Measurements from ENCODE around the gene LIN7A.
A peak's percentile ranks its signal among the peaks of the same experiment; 100 is the strongest.
"Not testable (repeated sequence)": the region's sequence is repeated elsewhere in the genome, so short reads cannot be mapped to it uniquely, and the experiment has no call there.

LIN7A gene

DNA sequence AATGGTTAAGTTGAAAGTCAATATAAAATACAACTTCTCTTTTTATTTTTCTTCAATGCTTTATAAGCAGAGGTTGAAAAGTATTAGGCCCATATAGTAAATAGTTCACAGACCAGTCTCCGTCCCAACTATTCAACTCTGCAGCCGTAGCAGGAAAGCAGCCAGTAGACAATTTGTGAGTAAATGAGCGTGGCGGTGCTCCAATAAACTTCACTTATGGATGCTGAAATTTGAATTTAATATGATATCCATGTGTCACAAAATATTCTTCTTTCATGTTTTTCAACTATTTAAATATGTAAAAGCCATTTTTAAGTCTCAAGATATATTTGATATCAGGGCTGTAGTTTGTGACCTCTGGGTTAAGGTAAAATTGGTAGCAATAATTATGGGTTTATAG, 17.7 kb downstream of the LIN7A start:
- no peak for DNase-seq (ENCODE audit: low read depth)

DNA sequence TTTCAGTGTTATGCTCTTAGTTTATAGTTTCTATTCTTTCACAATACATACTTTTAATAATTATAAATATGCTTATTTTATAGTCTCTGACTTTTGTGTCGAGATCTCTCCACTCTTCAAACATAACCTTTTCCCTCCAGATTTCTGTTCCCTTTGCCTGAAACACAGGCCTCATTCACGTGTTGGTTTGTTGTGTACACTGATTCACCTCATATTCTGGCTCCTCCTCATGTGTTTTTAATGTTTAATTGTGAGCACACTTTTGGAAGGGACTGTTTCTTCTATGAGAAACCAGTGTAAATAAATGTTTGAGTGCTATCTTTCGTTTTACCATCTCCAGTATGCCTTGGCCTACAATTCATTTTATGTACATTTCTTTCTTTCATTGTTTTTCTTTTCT, 20.1 kb downstream of the LIN7A start:
- no peak for DNase-seq (ENCODE audit: low read depth)

DNA sequence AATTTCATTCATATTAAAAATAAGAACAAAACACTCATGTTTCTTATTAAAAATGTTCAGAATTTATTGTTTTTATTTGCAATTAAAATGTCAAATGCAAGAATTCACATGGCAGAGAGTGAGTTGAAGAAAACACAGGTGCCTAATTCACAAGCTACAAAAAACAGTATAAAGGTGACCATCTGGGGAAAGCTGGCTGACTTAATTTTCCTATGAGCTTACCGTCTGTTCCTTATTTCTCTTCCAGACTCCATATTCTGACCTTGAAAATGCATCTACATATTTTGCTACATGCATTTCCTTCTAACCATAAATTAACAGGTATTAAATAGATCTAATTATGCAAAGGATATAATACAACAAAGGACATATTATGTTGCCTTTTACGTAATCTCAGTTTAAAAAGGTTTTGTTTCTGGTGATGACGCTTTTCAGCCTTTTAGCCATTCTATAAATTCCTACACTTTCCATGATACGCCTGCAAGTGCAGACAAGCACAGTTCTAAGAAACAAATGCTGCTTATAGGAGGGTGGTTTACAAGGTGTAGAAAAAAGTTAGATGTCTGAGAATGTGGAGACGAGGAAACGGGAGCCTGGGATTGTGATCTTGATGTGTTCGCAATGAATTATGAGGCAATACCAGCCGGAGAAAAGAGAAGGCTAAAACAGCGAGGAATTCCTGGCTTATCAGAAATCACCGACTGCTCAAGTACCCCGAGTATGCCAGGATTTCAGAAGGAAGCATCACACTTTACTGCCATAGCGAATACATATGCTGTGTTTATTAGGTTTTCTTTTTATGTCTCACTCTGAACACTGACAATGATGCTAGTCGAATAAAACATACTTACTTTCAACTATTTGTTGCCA, 24.6 kb downstream of the LIN7A start:
- DNase-seq (ENCODE audit: low read depth): no peak

DNA sequence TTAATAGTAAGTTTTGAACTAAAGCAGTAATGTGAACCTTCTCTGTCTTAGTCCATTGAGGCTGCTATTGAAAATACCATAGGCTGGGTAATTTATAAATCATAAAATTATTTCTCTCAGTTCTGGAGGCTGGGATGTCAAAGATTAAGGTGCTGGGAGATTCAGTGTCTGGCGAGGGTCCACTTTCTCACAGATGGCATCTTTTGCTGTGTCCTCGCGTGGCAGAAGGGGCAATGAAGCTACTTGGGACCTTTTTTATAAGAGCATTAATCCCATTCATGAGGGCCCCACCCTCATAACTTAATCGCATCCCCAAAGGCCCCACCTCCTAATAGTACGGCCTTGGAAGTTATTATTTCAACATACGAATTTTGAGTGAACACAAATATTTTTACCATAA, 28.4 kb downstream of the LIN7A start:
- DNase-seq (ENCODE audit: low read depth): no peak

DNA sequence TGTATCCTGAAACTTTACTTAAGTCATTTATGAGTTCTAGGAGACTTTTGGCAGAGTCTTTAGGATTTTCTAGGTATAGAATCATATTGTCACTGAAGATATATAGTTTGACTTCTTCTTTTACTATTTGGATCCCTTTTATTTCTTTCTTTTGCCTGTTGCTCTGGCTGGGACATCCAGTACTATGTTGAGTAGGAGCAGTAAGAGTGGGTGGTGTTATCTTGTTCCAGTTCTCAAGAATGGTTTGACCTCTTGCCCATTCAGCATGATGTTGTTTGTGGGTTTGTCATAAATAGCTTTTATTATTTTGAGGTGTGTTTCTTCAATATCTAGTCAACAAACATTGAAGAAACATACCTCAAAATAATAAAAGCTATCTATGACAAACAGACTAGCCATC, 35.0 kb downstream of the LIN7A start:
- DNase-seq (ENCODE audit: low read depth): no peak

DNA sequence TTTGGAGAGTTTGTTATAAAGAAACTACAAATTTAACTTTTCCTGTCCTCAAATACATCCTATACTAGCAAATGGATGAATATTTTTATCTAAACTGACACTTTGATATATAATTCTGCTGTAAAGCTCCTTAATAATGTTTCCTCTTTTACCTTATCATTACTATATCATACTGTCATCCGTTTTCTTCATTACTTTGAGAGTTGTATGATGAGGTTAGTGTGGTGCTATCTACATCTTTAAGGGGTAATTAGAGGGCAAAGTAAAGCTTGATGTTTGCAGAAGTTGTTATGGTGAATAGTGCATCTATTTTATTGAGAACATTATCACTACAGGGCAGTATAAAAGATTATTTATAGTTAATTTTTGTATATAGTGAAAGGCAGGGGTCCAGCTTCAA, 36.1 kb downstream of the LIN7A start:
- no peak for DNase-seq (ENCODE audit: low read depth)

DNA sequence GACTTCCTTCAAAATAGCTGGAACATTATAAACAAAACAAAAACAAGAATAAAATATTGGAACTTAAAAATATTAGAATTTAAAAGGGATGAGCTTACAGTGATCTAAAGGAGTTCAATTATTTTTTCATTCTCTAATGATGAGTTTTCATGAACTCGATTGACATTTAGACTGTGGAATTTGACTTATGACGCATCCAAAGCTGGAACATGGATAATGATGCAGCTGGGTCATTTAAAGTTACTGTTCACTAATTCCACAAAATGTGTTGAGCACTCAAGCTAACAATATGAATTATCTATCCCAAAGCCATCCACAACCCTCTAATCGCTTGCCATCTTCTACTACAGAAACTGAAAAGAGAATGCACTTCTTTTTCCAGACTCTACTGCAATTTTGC, 42.5 kb downstream of the LIN7A start:
- no peak for DNase-seq (ENCODE audit: low read depth)

DNA sequence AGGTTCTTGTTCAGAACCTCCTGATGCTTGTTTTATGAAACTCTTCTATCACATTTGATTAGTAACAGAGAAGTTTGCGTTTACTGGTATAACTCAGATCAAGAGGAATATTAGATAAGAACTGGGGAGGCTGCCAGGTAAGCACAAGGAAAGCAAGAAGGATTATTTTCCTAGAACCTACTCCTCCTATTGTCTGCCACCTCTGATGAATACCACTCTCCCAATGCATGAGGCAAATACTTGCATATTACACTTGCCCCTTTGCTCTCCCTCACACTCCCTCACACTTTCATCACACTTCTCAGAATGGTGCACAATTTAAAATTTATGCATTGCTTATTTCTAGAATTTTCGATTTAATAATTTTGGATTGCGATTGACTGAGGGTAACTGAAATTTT, 43.6 kb downstream of the LIN7A start:
- no peak for DNase-seq (ENCODE audit: low read depth)

DNA sequence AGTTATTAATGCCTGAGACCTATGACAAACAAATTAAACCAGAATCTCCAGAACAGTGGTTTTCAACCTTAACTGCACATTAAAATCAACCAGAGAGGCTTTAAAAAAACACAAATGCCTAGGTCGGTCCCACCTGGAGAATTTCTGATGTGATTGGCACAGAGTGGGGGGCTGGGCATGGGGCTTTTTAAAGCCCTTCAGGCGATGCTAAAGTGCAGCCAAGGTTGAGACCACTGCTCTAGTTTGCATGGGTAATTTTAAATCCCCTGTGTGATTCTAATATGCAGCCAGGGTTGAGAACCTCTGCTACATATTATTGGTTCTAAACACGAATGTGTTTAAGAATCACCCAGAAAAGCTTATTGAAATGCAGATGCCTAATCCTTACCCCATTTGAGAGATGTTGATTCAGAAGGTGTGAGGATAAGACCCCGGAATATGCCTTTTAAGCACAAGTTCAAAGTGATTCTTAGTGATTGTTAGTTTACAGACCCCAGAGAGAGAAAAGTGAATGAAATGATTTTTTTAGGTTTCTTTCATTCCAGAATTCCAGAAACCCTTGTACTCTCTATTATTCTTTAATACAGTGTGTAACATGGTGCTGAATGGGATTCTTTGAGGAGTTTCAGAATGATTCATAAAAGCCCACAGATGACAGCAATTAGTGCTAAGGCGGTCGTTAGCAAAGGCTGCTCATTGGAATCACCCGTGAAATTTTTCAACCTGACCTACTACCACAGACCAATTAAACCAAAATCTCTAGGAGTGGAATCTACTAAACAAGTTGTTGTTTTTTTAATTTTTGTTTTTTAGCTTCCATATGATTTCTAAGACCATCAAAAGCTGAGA, 44.9 kb downstream of the LIN7A start:
- peak; percentile 48 for DNase-seq (ENCODE audit: low read depth)

DNA sequence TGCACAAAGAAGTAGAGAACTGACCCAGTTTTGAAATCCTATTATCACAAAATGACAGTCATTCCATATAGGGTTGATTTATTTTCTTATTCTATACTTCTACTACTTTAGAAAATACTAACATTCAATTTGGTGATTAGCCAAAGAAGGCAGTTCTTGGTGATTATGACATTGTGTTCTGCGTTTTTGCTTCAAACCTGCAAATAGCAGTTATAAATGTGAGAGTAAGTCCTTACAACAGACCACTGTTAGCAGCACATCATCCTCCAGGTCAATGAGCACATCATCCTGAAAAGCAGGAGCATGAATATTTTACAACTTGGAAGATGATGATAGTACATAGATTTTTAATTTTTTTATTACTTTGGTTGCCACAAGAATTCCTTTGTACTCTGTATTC, 53.1 kb downstream of the LIN7A start:
- no peak for DNase-seq (ENCODE audit: low read depth)

DNA sequence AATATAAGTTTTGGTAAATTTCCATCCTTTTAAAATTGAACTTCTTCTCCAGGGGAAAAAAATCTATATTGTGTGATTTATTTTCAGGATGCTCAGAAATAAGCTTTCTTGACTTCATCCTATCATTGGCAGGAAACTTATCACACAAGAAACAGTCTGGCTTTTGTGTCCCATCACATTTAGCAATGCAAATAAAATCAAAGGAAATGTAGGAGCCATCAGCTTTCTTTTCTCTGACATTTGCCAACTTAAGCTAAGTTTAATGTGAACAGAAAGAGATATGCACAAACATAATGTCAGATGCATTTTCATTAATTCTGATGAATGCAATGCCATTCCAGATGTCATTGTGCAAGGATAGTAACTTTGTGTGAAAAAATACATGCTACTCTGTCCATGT, 56.6 kb downstream of the LIN7A start:
- no peak for DNase-seq (ENCODE audit: low read depth)

DNA sequence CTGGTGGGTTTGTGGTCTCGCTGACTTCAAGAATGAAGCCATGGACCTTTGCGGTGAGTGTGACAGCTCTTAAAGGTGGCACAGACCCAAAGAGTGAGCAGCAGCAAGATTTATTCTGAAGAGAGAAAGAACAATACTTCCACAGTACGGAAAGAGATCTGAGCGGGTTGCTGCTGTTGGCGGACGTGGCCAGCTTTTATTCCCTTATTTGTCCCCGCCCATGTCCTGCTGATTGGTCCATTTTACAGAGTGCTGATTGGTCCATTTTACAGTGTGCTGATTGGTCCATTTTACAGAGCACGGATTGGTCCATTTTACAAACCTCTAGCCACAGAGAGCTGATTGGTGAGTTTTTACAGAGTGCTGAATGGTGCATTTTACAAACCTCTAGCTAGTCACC, 59.3 kb downstream of the LIN7A start:
- DNase-seq (ENCODE audit: low read depth): not testable (repeated sequence)

DNA sequence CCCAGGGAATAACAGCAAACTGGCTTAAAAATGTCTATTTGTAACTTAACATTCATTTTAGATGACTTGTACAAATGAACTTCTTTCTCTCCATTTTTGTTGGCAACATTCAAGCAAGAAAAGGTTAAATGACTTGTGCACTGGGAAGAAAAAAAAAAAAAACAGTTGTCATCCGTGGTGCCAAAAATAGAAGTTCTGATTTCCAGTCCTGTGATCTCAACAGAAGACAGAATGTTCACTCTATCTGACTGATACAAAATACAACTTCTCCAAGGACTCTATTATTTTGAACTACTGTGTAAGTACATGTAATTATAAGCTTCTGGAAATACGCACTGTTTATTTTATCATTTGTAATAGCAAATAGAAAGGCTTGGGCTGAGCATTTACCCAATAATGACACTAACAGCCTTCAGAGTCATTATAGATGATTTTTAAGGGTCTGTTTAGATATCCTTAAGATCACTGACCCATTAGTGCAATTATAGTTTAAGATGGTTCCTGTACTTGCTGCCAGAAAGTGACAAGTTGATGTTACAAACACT, 59.9 kb downstream of the LIN7A start:
- DNase-seq (ENCODE audit: low read depth): peak; percentile 78

DNA sequence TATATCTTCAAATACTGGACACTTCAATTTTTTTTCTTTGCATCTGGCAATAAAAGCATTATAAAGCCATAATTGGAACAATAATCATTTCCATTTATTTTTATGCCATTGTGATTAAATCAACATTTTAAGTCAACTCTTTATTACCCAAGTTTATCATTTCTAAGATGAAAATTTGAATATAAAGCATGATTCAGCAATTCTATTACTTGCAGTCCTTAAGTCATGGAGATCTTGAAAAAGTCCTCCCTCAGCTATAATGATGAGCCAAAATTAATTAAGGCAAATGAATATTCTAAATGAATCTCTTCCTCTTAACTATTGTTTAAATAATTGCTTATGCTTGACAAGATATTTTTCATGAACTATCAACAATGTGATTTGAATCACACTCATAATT, 65.7 kb downstream of the LIN7A start:
- DNase-seq (ENCODE audit: low read depth): no peak

DNA sequence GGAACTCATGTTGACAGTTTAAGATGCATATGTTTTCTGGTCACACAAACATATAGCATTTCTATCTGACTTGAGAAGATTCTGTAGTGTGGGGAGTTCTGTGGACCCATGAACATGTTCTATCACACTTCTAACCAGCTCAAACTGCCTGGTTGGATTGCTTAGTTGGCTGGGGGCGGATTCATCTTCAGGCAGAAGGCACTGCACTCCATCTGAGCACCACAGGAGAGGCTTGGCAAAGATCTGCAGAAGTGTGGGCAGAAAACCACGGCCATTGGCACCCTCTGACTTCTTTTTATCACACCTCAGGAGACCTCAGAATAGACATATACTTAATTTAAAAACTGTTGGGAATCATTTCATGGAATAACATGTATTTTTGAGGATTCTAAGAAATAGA, 68.5 kb downstream of the LIN7A start:
- no peak for DNase-seq (ENCODE audit: low read depth)

DNA sequence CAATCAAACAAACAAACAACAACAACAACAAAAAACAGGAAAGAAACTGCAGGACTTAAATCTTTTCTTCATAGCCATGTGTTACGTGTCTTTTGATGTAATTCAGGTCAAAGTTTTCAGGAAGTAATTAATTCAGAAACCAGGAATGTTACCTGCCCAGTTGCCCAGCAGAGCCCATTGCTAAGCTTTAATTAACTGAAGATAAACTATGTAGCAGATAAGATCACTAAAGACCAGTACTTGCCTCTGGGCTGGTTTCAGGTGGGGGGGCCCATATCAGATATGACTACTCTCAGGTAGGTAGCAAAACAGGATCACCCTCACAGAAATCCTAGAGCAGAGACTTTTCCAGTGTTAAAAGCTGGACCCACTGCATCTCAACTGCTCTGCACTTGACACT, 69.2 kb downstream of the LIN7A start:
- no peak for DNase-seq (ENCODE audit: low read depth)

DNA sequence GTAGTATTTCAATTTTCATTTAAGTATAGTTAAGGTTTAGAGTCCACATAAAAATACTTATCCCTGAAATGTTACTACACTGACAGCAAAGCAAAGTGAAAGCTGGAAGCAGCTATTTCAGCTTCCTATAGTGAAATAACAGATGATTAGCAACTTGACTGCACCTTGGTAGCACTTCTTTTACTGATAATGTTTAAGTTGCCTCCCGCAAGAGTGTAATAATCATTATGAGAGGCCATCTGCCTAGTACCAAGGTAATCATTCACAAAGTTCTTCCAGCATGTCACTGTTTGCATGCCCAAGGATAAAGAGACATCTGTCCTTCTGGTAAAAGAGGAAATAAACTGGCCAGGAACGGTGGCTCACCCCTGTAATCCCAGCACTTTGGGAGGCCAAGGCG, 69.8 kb downstream of the LIN7A start:
- DNase-seq (ENCODE audit: low read depth): no peak

DNA sequence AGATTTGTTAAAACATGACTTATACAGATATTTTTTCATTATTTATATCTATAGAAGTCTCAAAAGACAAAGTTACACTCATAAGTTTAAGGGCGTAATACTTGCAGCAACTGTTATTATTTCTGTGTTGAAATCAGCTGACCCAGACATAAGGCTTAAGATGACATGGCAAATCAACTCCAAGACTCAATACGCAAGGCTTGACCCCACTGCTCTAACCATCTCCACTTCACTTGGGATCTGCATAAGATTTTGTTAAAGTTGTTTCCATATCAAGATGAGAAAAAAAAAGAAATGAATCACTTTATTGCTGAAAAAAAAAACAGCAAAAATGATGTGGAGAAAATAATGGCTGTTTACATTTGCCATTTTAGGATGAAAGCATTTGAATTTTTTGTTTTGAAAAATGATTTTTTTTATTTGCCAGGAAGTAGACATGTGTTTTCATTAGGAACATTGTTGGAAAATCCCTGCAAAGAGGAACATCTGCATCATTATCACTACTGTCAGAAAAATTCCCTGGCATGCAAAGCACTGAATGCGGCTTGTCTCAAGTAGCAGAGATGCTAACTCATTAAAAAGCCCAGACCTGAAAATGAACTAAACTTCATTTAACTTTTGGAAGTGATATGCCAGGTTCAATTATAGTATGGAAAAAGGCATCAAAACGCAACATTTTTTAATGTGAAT, 73.5 kb downstream of the LIN7A start:
- peak; percentile 31 for DNase-seq (ENCODE audit: low read depth)

DNA sequence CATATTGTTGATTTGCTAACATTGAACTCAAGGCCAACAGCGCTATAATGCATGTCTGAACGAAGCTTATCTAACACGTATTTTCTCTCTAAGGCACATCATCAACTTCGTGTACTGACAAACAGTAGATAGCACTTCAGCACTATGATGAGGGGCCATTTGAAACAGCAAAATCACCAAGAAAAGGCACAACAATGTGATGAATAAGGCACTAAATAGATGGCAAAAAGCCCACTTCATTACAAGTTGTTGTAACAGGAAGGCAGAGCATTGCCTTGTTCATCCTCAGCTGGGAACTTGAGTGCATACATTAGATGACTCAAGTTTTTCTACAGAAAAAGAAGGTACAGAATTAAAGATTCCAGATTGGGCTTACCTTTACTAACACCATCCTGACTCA, 75.2 kb downstream of the LIN7A start:
- DNase-seq (ENCODE audit: low read depth): peak; percentile 20

DNA sequence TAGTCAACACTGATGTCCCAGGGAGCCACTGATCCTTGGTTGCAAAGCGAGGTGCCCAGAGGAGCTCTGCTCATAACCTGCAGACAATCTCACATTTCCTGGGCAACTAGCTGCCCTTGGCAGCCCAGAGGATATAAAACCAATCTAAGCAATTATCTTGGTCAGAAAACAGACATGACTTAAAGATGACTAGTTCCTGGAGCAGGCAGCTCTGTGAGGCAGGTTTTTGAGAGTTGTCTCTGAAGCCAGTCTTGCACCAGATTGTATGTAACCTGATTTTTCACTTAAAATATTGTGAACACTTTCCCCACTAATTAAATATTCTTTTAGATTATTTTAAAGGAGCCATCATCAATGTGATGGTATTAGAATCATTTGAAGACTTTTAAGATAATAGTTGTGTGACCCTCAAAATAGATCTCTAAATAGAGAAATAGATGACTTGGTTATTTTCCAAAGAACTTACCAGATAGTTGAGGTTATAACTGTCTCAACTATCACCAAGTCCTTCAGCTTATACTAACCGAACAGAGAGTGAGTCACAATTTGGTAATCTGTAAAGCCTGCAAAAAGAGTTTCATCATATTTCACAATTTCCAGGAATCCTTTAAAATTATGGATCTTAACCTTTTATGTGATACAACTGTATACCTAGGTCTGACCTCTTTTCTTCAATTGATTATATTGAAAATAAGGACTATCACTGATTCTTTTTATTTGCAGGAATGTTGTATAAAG, 75.9 kb downstream of the LIN7A start:
- peak; percentile 61 for DNase-seq (ENCODE audit: low read depth)

DNA sequence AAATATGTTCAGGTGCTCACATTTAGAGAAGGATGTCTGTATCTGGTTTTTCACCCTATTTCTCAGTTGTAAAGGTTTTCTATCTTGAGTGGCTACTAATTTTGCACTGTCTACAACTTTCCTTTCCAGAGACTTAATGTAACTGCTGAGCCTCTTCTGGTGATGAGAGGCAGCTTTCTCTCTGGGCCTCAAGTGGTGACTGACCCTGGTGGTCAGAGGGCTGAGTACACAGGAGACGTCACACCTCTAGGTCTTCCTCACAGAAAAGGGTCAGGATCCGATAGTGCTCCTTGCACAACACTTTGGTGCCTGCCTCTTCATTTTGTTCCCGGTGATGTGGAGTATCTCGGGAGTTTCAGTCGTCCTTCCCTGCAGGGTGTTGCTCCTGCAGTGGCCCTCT, 76.8 kb downstream of the LIN7A start:
- no peak for DNase-seq (ENCODE audit: low read depth)

DNA sequence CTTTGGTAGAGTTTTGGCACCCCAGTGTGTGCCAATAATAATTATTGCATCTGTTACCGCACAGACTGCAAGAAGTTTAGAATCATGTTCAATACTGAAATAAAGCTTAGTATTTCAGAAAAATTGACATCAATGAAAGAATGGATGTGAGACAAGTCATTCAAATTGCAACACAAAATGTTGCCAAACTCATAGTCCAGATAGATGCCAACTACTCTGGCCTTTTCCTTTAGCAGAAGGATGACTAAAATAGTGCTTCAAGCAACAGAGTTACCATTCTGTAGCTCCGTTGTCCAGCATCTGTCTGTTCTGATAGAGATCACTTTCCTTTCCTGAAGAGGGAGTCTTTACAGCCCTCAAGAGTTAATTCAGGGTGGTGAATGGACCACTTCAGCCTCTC, 77.5 kb downstream of the LIN7A start:
- peak; percentile 69 for DNase-seq (ENCODE audit: low read depth)
